HUES48 (cell line): ENCODE results near the gene TRIM54.
"Not testable (repeated sequence)": the region's sequence is repeated elsewhere in the genome, so short reads cannot be mapped to it uniquely, and the experiment has no call there.

Experiments used
- H3K27ac ChIP-seq: one replicate; pipeline ENCODE4 v1.7.0; 2013; ENCODE audit warnings: low read depth, low read length, inconsistent platforms
- H3K27me3 ChIP-seq: 2 replicates; pipeline ENCODE4 v1.6.1; 2013; ENCODE audit warnings: mild to moderate bottlenecking, low read length; ENCODE audit not compliant: control insufficient read depth, insufficient read depth
- H3K36me3 ChIP-seq: 2 replicates; pipeline ENCODE4 v1.6.1; 2013; ENCODE audit warnings: low read length; ENCODE audit not compliant: control insufficient read depth, insufficient read depth
- H3K4me1 ChIP-seq: 2 replicates; pipeline ENCODE4 v1.6.1; 2013; ENCODE audit warnings: mild to moderate bottlenecking, low read length; ENCODE audit not compliant: control insufficient read depth, insufficient read depth
- H3K4me3 ChIP-seq: 2 replicates; pipeline ENCODE4 v1.5.1; 2013; ENCODE audit warnings: mild to moderate bottlenecking, low read depth, low read length
- H3K9ac ChIP-seq: 2 replicates; pipeline ENCODE4 v1.6.1; 2013; ENCODE audit warnings: mild to moderate bottlenecking, low read depth, low read length, moderate library complexity
- H3K9me3 ChIP-seq: 2 replicates; pipeline ENCODE4 v1.6.1; 2013; ENCODE audit warnings: low read length; ENCODE audit not compliant: control insufficient read depth, insufficient read depth

Gene TRIM54

DNA sequence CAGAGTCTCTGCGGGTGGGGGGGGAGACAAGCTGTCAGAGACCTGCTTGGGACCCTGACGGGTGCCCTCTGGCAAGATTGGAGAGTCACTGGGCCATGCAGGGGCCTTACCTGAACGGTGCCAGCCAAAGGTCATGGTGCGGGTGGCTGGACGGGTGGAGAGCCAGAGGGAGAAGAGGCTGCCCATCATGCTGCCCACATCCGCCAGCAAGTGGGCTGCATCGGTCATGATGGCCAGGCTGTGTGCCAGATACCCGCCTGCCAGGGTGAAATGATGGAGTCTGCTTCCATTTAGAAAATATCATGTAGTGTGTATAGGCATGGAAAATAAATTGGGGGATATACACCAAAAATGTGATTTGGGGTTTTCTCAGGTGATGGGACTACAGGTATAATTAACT is 24.2 kb upstream of the TRIM54 start:
- no peak overlapping the region for H3K4me3 ChIP-seq
- no peak overlapping the region for H3K9ac ChIP-seq
- H3K36me3 ChIP-seq, result 0 out of 2 replicates have a peak, but pooled peaks cover 5% of the 10 kb centered on the region
- H3K27ac ChIP-seq, result no peak overlapping the region
- H3K4me1 ChIP-seq, result peaks cover 8% of the 10 kb centered on the region
- H3K9me3 ChIP-seq, result no peaks in the 10 kb centered on the region
- peaks cover 34% of the 10 kb centered on the region for H3K27me3 ChIP-seq

DNA sequence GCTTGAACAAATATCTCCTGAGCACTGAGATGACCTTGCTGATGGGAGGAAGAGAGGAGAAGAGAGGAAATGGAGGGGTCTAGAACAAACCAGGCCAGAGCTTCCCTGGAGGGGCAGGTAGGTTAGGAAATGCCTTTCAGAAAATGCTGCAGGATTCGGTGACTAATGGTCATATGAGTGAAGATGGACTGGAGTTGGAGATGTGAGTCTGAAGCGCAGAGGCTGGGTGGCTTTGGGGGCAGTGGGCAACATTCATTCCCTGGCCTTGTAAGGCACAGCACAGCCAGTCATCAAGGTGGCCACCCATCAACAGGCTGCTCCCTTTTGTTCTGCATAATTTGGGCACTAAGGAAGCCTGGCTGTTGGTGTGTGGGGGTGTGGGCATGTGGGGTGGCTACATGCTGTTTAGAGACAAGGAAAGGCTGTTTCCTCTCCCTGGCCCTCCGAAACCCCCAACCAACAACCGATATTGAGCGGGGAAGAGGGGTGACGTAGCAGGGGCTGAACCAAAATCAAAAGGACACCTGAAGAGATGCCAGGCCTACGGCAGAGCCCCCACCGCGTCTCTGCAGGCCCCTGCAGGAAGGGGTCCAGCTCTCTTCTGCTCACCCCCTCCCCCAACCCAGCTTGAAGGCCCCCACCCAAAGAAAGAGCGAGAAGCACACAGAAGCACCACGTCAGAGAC is 20.8 kb upstream of the TRIM54 start:
- H3K9ac ChIP-seq, result no peak overlapping the region
- H3K9me3 ChIP-seq, result no peaks in the 10 kb centered on the region
- peaks cover 21% of the 10 kb centered on the region for H3K4me1 ChIP-seq
- no peaks in the 10 kb centered on the region for H3K36me3 ChIP-seq
- H3K27ac ChIP-seq, result no peak overlapping the region
- H3K4me3 ChIP-seq, result peak overlapping the region; percentile 69
- H3K27me3 ChIP-seq, result peaks cover 68% of the 10 kb centered on the region

DNA sequence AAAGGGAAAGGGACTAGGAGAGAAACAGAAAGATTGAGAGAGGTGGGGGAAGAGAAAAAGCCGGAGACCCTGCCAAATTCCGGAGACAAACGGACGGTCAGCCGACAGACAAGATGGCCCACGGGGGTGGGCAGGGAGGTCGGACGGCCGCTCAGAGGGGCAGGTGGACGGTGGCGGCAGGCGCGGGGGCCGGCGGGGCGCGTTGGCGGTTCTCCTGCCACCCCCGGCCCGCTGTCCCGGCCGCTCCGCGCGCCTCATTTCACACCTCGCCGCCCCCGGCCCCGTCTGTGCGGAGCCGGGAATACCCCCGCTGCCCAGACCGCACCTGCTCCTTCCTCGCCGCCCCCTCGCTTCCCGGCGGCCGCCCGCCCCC is 20.3 kb upstream of the TRIM54 start:
- H3K27ac ChIP-seq, result no peak overlapping the region
- peaks cover 72% of the 10 kb centered on the region for H3K27me3 ChIP-seq
- peak overlapping the region; percentile 69 for H3K4me3 ChIP-seq
- no peak overlapping the region for H3K9ac ChIP-seq
- H3K4me1 ChIP-seq, result peaks cover 21% of the 10 kb centered on the region
- no peaks in the 10 kb centered on the region for H3K9me3 ChIP-seq
- no peaks in the 10 kb centered on the region for H3K36me3 ChIP-seq

DNA sequence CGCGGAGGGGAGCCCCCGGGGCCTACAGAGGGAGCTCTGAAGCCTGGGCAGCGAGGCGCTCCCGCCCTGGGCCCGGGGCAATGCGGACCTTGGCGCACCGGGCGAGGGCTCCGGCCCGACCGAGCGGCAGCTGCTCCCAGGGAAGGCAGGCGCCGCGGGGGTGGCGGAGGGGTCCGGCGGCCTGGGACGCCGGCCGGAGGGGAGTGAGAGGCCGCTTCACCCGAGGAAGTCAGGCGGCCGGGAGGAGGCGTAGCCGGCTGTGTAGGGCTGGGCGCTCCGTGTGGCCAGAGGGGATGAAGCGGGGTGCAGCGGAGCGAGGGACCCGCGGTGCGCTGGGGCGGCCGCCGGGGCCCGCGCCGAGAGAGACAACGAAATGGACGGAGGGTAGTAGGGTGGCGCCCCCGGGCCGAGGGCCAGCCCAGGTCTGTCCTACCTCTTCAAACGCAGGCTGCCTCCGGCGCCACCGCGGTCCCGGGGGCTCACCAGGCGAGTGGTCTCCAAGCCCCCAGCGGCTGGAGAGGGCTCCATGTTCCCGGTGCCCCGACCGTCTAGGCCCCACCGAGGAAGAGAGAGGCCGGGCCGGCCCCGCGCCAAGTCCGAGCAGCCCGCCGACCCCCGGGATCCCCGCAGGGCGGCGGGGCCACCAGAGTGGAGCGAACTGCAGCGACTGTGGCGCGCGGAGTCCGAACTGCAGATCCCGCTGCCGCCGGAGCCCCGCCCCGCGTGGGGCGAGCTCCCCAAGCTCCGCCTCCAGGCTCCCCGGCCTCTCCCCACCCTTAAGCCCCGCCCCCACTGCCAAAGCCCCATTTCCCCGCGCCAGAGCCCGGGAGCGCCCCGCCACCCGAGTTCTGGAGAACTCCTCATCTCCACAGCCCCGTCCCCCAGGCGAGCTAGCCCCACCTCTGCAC is 19.6 kb upstream of the TRIM54 start, which contains the start of gene SLC30A3:
Gene SLC30A3, minus strand, starts transcription at position 669 of the 908 bp plus-strand sequence. Its CDS starts 141 bp downstream, at position 528.
- no peaks in the 10 kb centered on the region for H3K9me3 ChIP-seq
- peaks cover 75% of the 10 kb centered on the region for H3K27me3 ChIP-seq
- peak within 1 kb of the TSS; percentile 69 for H3K4me3 ChIP-seq
- no peaks in the 10 kb centered on the region for H3K36me3 ChIP-seq
- H3K27ac ChIP-seq, result no peak within 1 kb of the TSS
- no peak within 1 kb of the TSS; the same call in 1 of the 2 replicates for H3K9ac ChIP-seq
- H3K4me1 ChIP-seq, result peaks cover 21% of the 10 kb centered on the region

DNA sequence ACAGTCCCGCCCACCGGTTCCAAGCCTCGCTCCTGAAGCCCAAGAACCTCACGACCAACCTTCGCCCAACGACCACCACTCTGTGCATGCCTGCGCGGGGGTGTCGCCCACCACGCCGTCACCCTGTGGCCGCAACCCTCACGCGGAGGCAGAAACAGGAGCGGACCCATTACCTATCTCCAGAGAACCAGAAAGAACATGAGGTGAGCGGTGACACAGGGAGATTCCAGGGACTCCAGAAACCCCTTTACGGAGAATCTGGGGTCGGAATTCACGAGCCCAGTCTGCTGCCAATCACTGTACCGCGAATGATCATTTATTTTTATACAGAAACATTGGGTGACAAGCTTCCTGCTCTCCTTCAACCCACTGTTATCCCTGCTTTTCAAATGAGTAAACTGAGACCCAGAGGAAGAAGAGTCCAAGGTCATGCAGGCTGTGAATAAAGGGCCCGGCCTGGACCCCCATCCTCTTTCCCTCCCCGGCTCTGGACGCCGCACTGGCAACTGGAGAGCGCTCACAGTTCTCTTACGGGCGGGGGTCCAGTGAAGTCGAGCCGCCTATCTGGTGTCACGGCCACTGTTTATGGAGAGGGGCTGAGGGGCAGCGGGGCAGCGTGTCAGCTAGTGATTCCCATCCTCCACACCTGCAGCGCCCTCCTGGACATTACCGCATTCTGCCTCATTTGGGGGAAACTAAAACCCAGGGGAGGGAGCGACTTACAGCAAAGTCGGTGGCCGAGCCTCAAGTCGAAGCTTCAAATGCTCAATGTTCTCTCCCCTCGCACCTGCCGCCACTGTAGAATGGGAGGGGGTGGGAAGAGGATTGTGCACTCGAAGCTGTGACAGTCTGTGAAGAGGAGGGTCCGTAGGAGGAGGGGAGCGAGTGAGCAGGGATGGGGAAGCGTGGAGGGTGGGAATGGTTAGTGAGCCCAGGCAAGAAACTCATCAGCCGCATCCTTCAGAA is 18.7 kb upstream of the TRIM54 start:
- H3K27me3 ChIP-seq, result peaks cover 75% of the 10 kb centered on the region
- H3K9ac ChIP-seq, result no peak overlapping the region
- no peaks in the 10 kb centered on the region for H3K9me3 ChIP-seq
- peaks cover 21% of the 10 kb centered on the region for H3K4me1 ChIP-seq
- peak overlapping the region; percentile 69 for H3K4me3 ChIP-seq
- no peaks in the 10 kb centered on the region for H3K36me3 ChIP-seq
- H3K27ac ChIP-seq, result no peak overlapping the region

DNA sequence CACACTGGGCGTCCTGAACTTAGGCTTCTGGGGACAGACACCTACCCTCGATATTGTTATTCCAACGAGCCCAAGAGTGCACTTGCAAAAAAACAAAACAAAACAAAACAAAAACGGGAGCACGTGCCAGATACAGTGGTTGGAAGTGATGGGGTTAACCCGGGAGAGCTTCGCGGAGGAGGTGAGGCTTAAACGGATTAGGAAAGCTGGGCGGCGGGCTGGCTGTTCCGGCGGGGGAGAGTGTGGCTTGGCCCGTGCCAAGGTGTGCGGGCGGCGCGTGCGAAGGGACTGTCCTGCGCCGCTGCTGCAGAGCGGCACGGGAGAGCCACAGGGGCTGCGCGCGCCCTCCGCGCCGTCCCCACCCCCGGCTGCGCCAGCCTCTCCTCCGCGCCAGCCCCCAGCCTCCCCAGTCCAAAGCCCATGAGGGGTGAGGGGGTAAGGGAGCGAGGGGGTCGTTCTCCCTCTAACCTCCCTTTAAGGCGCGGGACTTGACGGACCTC is 17.9 kb upstream of the TRIM54 start:
- H3K36me3 ChIP-seq, result no peaks in the 10 kb centered on the region
- peaks cover 75% of the 10 kb centered on the region for H3K27me3 ChIP-seq
- H3K27ac ChIP-seq, result no peak overlapping the region
- H3K9ac ChIP-seq, result 0 out of 2 replicates have a peak overlapping the region, but pooled peaks have one; percentile 34
- peaks cover 21% of the 10 kb centered on the region for H3K4me1 ChIP-seq
- H3K9me3 ChIP-seq, result no peaks in the 10 kb centered on the region
- H3K4me3 ChIP-seq, result peak overlapping the region; percentile 69

DNA sequence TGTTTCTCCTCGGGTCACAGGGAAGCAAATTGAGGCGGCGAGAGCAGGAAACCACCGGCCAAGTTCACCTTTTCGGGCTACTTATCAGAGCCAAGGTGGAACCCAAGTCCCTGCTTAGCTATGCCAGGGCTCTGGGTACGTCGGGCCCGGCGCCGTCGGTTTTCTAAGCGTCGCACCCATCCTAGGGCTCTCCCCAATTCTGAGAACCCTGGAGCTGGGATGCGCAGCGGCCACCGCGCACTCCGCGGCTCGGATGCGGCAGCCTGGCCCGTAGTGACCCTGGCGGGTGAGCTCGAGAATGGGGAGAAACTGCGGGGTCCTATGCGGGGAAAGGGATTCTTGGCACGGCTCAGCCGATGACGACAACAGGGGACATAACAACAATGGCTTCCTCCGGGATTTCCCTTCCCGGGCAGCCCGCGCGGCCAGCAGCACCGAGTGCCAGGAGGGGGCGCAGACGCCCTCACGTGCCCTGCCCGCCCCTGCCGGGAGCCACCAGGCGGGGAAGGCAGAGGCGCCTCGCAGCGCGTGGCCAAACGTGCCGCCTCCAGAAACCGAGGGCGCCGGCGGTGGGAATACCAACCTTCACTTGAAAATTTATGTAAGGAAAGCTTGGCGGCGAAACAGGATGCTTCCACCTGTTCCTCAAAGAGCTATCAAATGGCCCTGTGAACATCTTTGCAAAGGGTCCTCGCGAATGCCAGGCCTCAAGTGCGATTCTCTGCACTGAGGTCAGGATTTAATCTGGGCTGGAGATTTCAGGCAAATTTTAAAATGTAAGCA is 17.3 kb upstream of the TRIM54 start:
- peaks cover 72% of the 10 kb centered on the region for H3K27me3 ChIP-seq

DNA sequence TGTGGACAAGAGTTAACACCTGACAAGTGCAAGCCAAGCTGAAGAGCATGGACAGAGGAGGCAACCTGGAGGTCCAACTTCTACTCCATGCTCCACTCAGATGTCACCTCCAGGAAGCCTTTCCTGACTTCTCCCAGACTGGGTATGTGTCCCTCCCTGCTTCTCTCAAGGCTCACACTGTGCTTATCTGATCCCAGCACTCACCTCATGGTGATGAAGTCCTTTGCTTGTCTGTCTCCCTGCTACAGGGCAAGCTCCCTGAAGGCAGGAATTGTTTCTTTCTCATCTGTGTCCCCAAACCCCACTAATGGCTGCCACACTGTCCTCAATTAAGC is 16.7 kb upstream of the TRIM54 start:
- no peaks in the 10 kb centered on the region for H3K36me3 ChIP-seq
- peaks cover 66% of the 10 kb centered on the region for H3K27me3 ChIP-seq
- peaks cover 21% of the 10 kb centered on the region for H3K4me1 ChIP-seq
- no peak overlapping the region for H3K27ac ChIP-seq
- 0 out of 2 replicates have a peak overlapping the region, but pooled peaks have one; percentile 34 for H3K9ac ChIP-seq
- H3K9me3 ChIP-seq, result no peaks in the 10 kb centered on the region
- peak overlapping the region; percentile 69; the same call in 1 of the 2 replicates for H3K4me3 ChIP-seq

More for the DNA sequence above, 17.3 kb upstream of the TRIM54 start:
- H3K4me1 ChIP-seq, result peaks cover 21% of the 10 kb centered on the region
- H3K27ac ChIP-seq, result no peak overlapping the region
- no peaks in the 10 kb centered on the region for H3K9me3 ChIP-seq
- H3K4me3 ChIP-seq, result peak overlapping the region; percentile 69
- H3K36me3 ChIP-seq, result no peaks in the 10 kb centered on the region
- 0 out of 2 replicates have a peak overlapping the region, but pooled peaks have one; percentile 34 for H3K9ac ChIP-seq

DNA sequence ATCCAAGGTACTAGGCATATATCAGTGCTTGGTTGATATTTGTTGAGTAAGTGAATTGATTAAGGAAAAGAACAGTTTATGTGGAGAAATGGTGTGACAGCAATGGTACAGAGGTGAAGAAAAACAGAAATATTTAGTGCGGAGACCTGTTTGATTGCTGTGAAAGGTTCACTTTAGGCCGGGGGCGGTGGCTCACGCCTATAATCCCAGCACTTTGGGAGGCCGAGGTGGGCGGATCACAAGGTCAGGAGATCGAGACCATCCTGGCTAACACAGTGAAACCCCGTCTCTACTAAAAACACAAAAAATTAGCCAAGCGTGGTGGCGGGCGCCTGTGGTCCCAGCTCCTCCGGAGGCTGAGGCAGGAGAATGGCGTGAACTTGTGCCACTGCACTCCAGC is 13.9 kb upstream of the TRIM54 start:
- H3K9me3 ChIP-seq, H3K4me3 ChIP-seq, H3K27ac ChIP-seq, H3K36me3 ChIP-seq, H3K9ac ChIP-seq: not testable (repeated sequence)
- H3K4me1 ChIP-seq, result peaks cover 11% of the 10 kb centered on the region
- H3K27me3 ChIP-seq, result peaks cover 38% of the 10 kb centered on the region

DNA sequence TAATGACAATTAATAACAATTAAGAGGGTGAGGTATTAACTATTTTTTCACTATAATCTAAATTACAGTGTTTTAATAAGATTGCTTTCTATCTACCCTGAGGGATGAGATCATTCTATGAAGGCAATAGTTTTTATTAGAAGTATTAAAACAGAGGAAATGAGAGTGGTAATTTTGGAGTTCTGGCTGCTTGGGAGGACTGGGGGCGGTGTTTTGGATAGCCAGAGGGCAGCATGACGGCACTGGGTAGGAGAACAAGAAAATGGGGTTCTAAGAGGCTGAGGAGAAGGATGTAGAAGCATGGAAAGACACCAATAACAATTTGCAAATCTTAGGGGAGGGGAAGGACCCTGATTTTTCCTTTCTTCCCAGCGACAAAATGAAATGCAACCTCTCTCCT is 12.1 kb upstream of the TRIM54 start:
- H3K36me3 ChIP-seq, result no peaks in the 10 kb centered on the region
- peaks cover 2% of the 10 kb centered on the region; the same call in 1 of the 2 replicates for H3K4me1 ChIP-seq
- no peak overlapping the region for H3K9ac ChIP-seq
- H3K4me3 ChIP-seq, result no peak overlapping the region
- H3K27me3 ChIP-seq, result peaks cover 20% of the 10 kb centered on the region
- no peaks in the 10 kb centered on the region for H3K9me3 ChIP-seq
- H3K27ac ChIP-seq, result no peak overlapping the region
